Osteocyte (in vitro differentiated cells): ENCODE data around the gene SLC1A3. TPM values are rescaled to one million over a fixed set of nuclear protein-coding genes. Genes with fewer than 3 reads are reported as not detected.

ENCODE experiments used
- DNase-seq: peaks from one replicate; pipeline ENCODE4 v3.0.0; 2021; ENCODE audit warnings: mixed read lengths; ENCODE audit not compliant: unreplicated experiment; ENCODE audit errors: extremely low spot score
- H3K27ac Mint-ChIP-seq: one replicate; pipeline ENCODE4 v1.8.0; 2021; ENCODE audit warnings: mild to moderate bottlenecking, mixed read lengths; ENCODE audit not compliant: unreplicated experiment
- H3K27me3 Mint-ChIP-seq: one replicate; pipeline ENCODE4 v1.8.0; 2021; ENCODE audit warnings: mixed read lengths; ENCODE audit not compliant: unreplicated experiment
- H3K36me3 Mint-ChIP-seq: one replicate; pipeline ENCODE4 v1.8.0; 2021; ENCODE audit warnings: mixed read lengths; ENCODE audit not compliant: unreplicated experiment
- H3K4me1 Mint-ChIP-seq: one replicate; pipeline ENCODE4 v1.8.0; 2021; ENCODE audit warnings: mixed read lengths; ENCODE audit not compliant: unreplicated experiment
- H3K4me3 Mint-ChIP-seq: one replicate; pipeline ENCODE4 v1.8.0; 2021; ENCODE audit warnings: mild to moderate bottlenecking, moderate library complexity, mixed read lengths; ENCODE audit not compliant: unreplicated experiment
- H3K9me3 Mint-ChIP-seq: one replicate; pipeline ENCODE4 v1.8.0; 2021; ENCODE audit warnings: mixed read lengths; ENCODE audit not compliant: unreplicated experiment
- CTCF ChIP-seq: fragments of 200-600 bp; sonication (generic); IDR thresholded peaks from 2 replicates; pipeline ENCODE4 v1.5.0; 2021; ENCODE audit warnings: antibody characterized with exemption, mild to moderate bottlenecking, moderate library complexity
- total RNA-seq: library from RNA; stranded (reverse); gene quantifications from 2 replicates; pipeline ENCODE4 v1.2.1, GENCODE V29; 2021

Gene SLC1A3
- total RNA-seq, 1 donor from 2014 or later = 19.9 TPM

GRCh38 chr5:36599986-36600779 is 6.2 kb upstream of the SLC1A3 start:
- peaks cover 22% of the 10 kb centered on the region for H3K27me3 Mint-ChIP-seq
- no peak overlapping the region for H3K27ac Mint-ChIP-seq

GRCh38 chr5:36600917-36601527 is 5.4 kb upstream of the SLC1A3 start:
- H3K4me3 Mint-ChIP-seq = no peak overlapping the region
- H3K9me3 Mint-ChIP-seq = no peaks in the 10 kb centered on the region
- H3K27me3 Mint-ChIP-seq = peaks cover 24% of the 10 kb centered on the region
- TF ChIP-seq CTCF = no peak
- DNase-seq = no peak
- no peak overlapping the region for H3K27ac Mint-ChIP-seq
- H3K36me3 Mint-ChIP-seq = no peaks in the 10 kb centered on the region
- H3K4me1 Mint-ChIP-seq = peaks cover 12% of the 10 kb centered on the region

More at GRCh38 chr5:36599986-36600779, 6.2 kb upstream of the SLC1A3 start:
- Mint-ChIP-seq H3K4me1 (peaks cover 5% of the 10 kb centered on the region), H3K36me3 (no peaks in the 10 kb centered on the region), H3K4me3 (no peak overlapping the region), H3K9me3 (no peaks in the 10 kb centered on the region)
- no peak for TF ChIP-seq CTCF
- no peak for DNase-seq

GRCh38 chr5:36602704-36603321 is 3.6 kb upstream of the SLC1A3 start:
- no peak overlapping the region for H3K27ac Mint-ChIP-seq
- no peak overlapping the region for H3K4me3 Mint-ChIP-seq
- no peak for DNase-seq
- TF ChIP-seq CTCF = no peak
- peaks cover 20% of the 10 kb centered on the region for H3K27me3 Mint-ChIP-seq
- H3K36me3 Mint-ChIP-seq = no peaks in the 10 kb centered on the region
- peaks cover 23% of the 10 kb centered on the region for H3K4me1 Mint-ChIP-seq
- no peaks in the 10 kb centered on the region for H3K9me3 Mint-ChIP-seq

GRCh38 chr5:36605241-36605640 is 1.2 kb upstream of the SLC1A3 start:
- no peak for TF ChIP-seq CTCF
- DNase-seq = no peak
- H3K4me1 Mint-ChIP-seq = peaks cover 31% of the 10 kb centered on the region
- H3K9me3 Mint-ChIP-seq = no peaks in the 10 kb centered on the region
- no peak overlapping the region for H3K4me3 Mint-ChIP-seq
- peaks cover 4% of the 10 kb centered on the region for H3K36me3 Mint-ChIP-seq
- peaks cover 29% of the 10 kb centered on the region for H3K27me3 Mint-ChIP-seq
- no peak overlapping the region for H3K27ac Mint-ChIP-seq

GRCh38 chr5:36606036-36606427 is 374 bp upstream of the SLC1A3 start:
- Mint-ChIP-seq H3K27me3 (peaks cover 34% of the 10 kb centered on the region), H3K4me3 (peak overlapping the region; percentile 91), H3K9me3 (peaks cover 5% of the 10 kb centered on the region), H3K4me1 (peaks cover 31% of the 10 kb centered on the region), H3K27ac (peak overlapping the region; percentile 55), H3K36me3 (peaks cover 10% of the 10 kb centered on the region)
- DNase-seq = no peak
- no peak for TF ChIP-seq CTCF
